ENCODE data around the gene PPL.

Gene PPL

DNA sequence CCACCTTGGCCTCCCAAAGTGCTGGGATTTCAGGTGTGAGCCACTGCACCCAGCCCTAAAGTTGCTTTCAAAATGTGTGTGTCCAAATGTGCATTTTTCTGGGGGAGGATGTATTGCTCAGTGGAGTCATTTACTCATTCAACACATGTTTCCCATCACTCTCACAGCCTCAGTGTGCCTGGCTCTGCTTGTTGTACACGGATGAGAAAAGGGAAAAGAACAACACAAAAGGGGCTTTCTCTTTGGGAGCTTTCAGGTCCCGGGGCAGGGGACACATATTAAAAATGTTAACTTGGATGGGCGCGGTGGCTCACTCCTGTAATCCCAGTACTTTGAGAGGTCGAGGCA lies 1.7 kb upstream of the PPL start:
- Histone ChIP-seq H3K27me3 (ENCODE audit: insufficient read depth, insufficient read length) (peaks cover 14% of the 10 kb centered on the region), H3K4me1 (ENCODE audit: insufficient read depth, insufficient read length) (peaks cover 25% of the 10 kb centered on the region), H3K4me3 (ENCODE audit: insufficient read length, low read depth) (no peak overlapping the region), H3K36me3 (ENCODE audit: insufficient read depth, insufficient read length, low read length) (peaks cover 5% of the 10 kb centered on the region), H3K9me3 (ENCODE audit: insufficient read depth, low read length) (no peaks in the 10 kb centered on the region), H3K9ac (ENCODE audit: insufficient read length, low read depth) (no peak overlapping the region)
- no peak for TF ChIP-seq SUZ12 (IDR thresholded peaks at IDR 0.05; ENCODE audit: extremely low read depth, insufficient read depth, insufficient read length)
- no peak for TF ChIP-seq YY1 (IDR thresholded peaks at IDR 0.05; ENCODE audit: insufficient read depth, insufficient read length)
- TF ChIP-seq ZNF274 (IDR thresholded peaks at IDR 0.05; ENCODE audit: low read depth, low read length): no peak
- DNase-seq (ENCODE audit: low read depth, low spot score): no peak

DNA sequence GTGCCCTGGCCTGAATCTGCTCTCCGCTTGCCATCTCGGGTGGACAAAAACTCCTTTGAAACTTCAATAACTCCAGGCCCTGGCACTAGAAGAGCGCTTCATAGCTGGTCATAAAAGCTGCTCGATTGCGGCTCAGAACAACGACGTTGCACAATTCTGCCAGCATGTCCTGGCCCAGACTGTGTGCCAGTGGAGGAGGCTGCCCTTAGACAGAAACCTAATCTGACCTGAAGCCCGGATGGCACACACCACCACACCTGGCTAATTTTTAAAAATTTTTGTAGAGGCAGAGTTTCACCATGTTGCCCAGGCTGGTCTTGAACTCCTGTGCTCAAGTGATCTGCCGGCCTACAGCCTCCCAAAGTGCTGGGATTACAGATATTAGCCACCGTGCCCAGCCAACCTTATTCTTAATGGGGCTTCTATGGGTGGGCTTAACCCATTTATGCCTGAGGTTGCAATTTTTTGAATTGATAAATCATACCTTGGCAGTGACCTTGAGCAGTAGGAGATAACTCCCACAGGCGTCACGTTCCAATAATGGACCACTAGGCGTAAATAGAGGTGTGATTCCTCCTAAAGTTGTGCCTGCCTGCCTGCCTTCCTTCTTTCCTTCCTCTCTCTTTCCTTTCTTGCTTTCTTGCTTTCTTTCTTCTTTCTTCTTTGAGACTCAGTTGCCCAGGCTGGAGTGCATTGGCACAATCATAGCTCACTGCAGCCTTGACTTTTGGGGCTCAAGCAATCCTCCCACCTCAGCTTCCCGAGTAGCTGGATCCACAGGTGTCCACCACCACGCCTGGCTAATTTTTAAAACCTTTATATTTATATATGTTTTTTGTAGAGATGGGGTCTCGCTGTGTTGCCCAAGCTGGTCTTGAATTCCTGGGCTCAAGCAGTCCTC lies 1.1 kb upstream of the PPL start:
- no peak for TF ChIP-seq SUZ12 (IDR thresholded peaks at IDR 0.05; ENCODE audit: extremely low read depth, insufficient read depth, insufficient read length)
- TF ChIP-seq YY1 (IDR thresholded peaks at IDR 0.05; ENCODE audit: insufficient read depth, insufficient read length): no peak
- no peak for TF ChIP-seq ZNF274 (IDR thresholded peaks at IDR 0.05; ENCODE audit: low read depth, low read length)
- Histone ChIP-seq H3K36me3 (ENCODE audit: insufficient read depth, insufficient read length, low read length) (peaks cover 5% of the 10 kb centered on the region), H3K4me3 (ENCODE audit: insufficient read length, low read depth) (no peak overlapping the region), H3K9me3 (ENCODE audit: insufficient read depth, low read length) (no peaks in the 10 kb centered on the region), H3K27me3 (ENCODE audit: insufficient read depth, insufficient read length) (peaks cover 14% of the 10 kb centered on the region), H3K9ac (ENCODE audit: insufficient read length, low read depth) (peak overlapping the region; percentile 65), H3K4me1 (ENCODE audit: insufficient read depth, insufficient read length) (peaks cover 25% of the 10 kb centered on the region)
- no peak for DNase-seq (ENCODE audit: low read depth, low spot score)

- Histone ChIP-seq H3K9me3 (ENCODE audit: insufficient read depth, low read length) (no peaks in the 10 kb centered on the region), H3K4me3 (ENCODE audit: insufficient read length, low read depth) (peak overlapping the region; percentile 96), H3K9ac (ENCODE audit: insufficient read length, low read depth) (peak overlapping the region; percentile 91), H3K4me1 (ENCODE audit: insufficient read depth, insufficient read length) (peaks cover 25% of the 10 kb centered on the region), H3K36me3 (ENCODE audit: insufficient read depth, insufficient read length, low read length) (peaks cover 5% of the 10 kb centered on the region), H3K27me3 (ENCODE audit: insufficient read depth, insufficient read length) (peaks cover 14% of the 10 kb centered on the region)
- DNase-seq (ENCODE audit: low read depth, low spot score): no peak
- TF ChIP-seq ZNF274 (IDR thresholded peaks at IDR 0.05; ENCODE audit: low read depth, low read length): no peak
- no peak for TF ChIP-seq SUZ12 (IDR thresholded peaks at IDR 0.05; ENCODE audit: extremely low read depth, insufficient read depth, insufficient read length)
- no peak for TF ChIP-seq YY1 (IDR thresholded peaks at IDR 0.05; ENCODE audit: insufficient read depth, insufficient read length)
These were observed 562 bp downstream of the PPL start for GRCh38 chr16:4936181-4936990.

DNA sequence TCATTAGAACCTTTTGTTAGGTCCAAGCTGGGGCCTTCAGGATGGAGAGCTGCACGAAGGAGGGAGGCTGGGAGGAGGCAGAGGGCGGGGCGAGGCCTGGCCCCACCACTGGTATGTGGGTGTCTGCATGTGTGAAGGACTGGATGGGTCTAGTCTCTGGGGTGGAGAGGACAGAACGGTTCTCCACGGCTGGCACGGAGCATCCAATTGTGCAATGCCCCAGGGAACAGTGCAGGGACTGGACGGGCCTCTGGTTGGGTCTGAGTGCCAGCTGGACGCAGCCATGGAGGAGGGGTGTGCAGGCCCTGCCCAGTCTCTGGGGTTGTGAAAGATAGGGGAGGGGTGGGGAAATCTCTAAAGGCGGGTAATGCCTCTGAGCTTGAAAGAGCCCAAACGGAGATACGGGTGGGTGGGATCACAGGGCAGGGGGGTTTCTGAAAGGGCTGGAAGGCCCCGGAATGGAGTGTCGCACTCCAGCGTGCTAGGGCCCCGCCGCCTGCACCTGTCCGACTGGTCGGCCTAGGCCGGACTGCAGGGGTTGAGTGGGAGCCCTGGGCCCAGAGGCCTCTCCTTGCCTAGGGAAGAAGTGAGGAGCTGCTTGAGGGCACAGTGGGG lies 1.6 kb downstream of the PPL start:
- Histone ChIP-seq H3K4me1 (ENCODE audit: insufficient read depth, insufficient read length) (peaks cover 19% of the 10 kb centered on the region), H3K4me3 (ENCODE audit: insufficient read length, low read depth) (peak overlapping the region; percentile 96), H3K9ac (ENCODE audit: insufficient read length, low read depth) (peak overlapping the region; percentile 91), H3K9me3 (ENCODE audit: insufficient read depth, low read length) (no peaks in the 10 kb centered on the region), H3K36me3 (ENCODE audit: insufficient read depth, insufficient read length, low read length) (peaks cover 5% of the 10 kb centered on the region), H3K27me3 (ENCODE audit: insufficient read depth, insufficient read length) (peaks cover 14% of the 10 kb centered on the region)
- no peak for TF ChIP-seq YY1 (IDR thresholded peaks at IDR 0.05; ENCODE audit: insufficient read depth, insufficient read length)
- TF ChIP-seq SUZ12 (IDR thresholded peaks at IDR 0.05; ENCODE audit: extremely low read depth, insufficient read depth, insufficient read length): no peak
- TF ChIP-seq ZNF274 (IDR thresholded peaks at IDR 0.05; ENCODE audit: low read depth, low read length): no peak
- no peak for DNase-seq (ENCODE audit: low read depth, low spot score)

- TF ChIP-seq YY1 (IDR thresholded peaks at IDR 0.05; ENCODE audit: insufficient read depth, insufficient read length) (no peak), SUZ12 (IDR thresholded peaks at IDR 0.05; ENCODE audit: extremely low read depth, insufficient read depth, insufficient read length) (no peak), ZNF274 (IDR thresholded peaks at IDR 0.05; ENCODE audit: low read depth, low read length) (no peak)
- no peak for DNase-seq (ENCODE audit: low read depth, low spot score)
- no peak overlapping the region for H3K4me3 ChIP-seq (ENCODE audit: insufficient read length, low read depth)
- peak overlapping the region; percentile 45 for H3K9ac ChIP-seq (ENCODE audit: insufficient read length, low read depth)
- H3K27me3 ChIP-seq (ENCODE audit: insufficient read depth, insufficient read length): peaks cover 14% of the 10 kb centered on the region
- H3K9me3 ChIP-seq (ENCODE audit: insufficient read depth, low read length): no peaks in the 10 kb centered on the region
- peaks cover 19% of the 10 kb centered on the region for H3K4me1 ChIP-seq (ENCODE audit: insufficient read depth, insufficient read length)
- H3K36me3 ChIP-seq (ENCODE audit: insufficient read depth, insufficient read length, low read length): peaks cover 5% of the 10 kb centered on the region
These were observed 2.4 kb downstream of the PPL start for GRCh38 chr16:4934591-4934990.

GRCh38 chr16:4933871-4934395 lies 3.0 kb downstream of the PPL start:
- peaks cover 5% of the 10 kb centered on the region for H3K36me3 ChIP-seq (ENCODE audit: insufficient read depth, insufficient read length, low read length)
- no peak overlapping the region for H3K4me3 ChIP-seq (ENCODE audit: insufficient read length, low read depth)
- peaks cover 19% of the 10 kb centered on the region for H3K4me1 ChIP-seq (ENCODE audit: insufficient read depth, insufficient read length)
- TF ChIP-seq ZNF274 (IDR thresholded peaks at IDR 0.05; ENCODE audit: low read depth, low read length) (no peak), SUZ12 (IDR thresholded peaks at IDR 0.05; ENCODE audit: extremely low read depth, insufficient read depth, insufficient read length) (no peak), YY1 (IDR thresholded peaks at IDR 0.05; ENCODE audit: insufficient read depth, insufficient read length) (no peak)
- peak overlapping the region; percentile 45 for H3K9ac ChIP-seq (ENCODE audit: insufficient read length, low read depth)
- no peaks in the 10 kb centered on the region for H3K9me3 ChIP-seq (ENCODE audit: insufficient read depth, low read length)
- no peak for DNase-seq (ENCODE audit: low read depth, low spot score)
- peaks cover 14% of the 10 kb centered on the region for H3K27me3 ChIP-seq (ENCODE audit: insufficient read depth, insufficient read length)
